Gastrocnemius medialis (tissue), 4 donors: ENCODE measurements around the gene MLPH. TPM values are rescaled to one million over a fixed set of nuclear protein-coding genes. Genes with fewer than 3 reads are reported as not detected.

Source experiments
- ATAC-seq, 2 donors: fragments of 150-250 bp; one replicate each; pipeline ENCODE4 v1.9.1; 2016
- DNase-seq, 2 donors: peaks; one replicate each; pipeline ENCODE4 v3.0.0-alpha.2; 2019
- H3K27ac ChIP-seq, 4 donors: fragments of 200-600 bp; sonication (generic); 1 replicate in 1 of 4; 2 replicates in 3 of 4; pipeline ENCODE4 v1.5.1; 2016 to 2018; ENCODE audit warnings: mild to moderate bottlenecking in 2 of 4, moderate library complexity in 1 of 4
- H3K27me3 ChIP-seq, 3 donors: fragments of 200-600 bp; sonication (generic) in 2 of 3; 1 replicate in 1 of 3; 2 replicates in 2 of 3; pipeline versions ENCODE4 v1.5.1 to v1.6.0; 2016 to 2019; ENCODE audit warnings: mild to moderate bottlenecking in 1 of 3, moderate library complexity in 1 of 3
- H3K36me3 ChIP-seq, 2 donors: fragments of 200-600 bp; sonication (generic) in 1 of 2; one replicate each; pipeline ENCODE4 v1.5.1; 2017 to 2018
- H3K4me1 ChIP-seq, 2 donors: fragments of 200-600 bp; sonication (generic) in 1 of 2; one replicate each; pipeline ENCODE4 v1.5.1; 2016 to 2017; ENCODE audit warnings: mild to moderate bottlenecking in 2 of 2
- H3K4me3 ChIP-seq, 4 donors: fragments of 200-600 bp; sonication (generic) in 3 of 4; 1 replicate in 1 of 4; 2 replicates in 3 of 4; pipeline ENCODE4 v1.5.1; 2016 to 2019; ENCODE audit warnings: mild to moderate bottlenecking in 2 of 4
- H3K9me3 ChIP-seq, 3 donors: fragments of 200-600 bp; sonication (generic) in 2 of 3; 1 replicate in 1 of 3; 2 replicates in 2 of 3; pipeline ENCODE4 v1.5.1; 2016 to 2019
- CTCF ChIP-seq, 5 experiments: fragments of 450-650 bp in 3 of 5; fragments of 200-600 bp in 2 of 5; sonication (generic) in 2 of 5; IDR thresholded peaks in 4 of 5; conservative IDR thresholded peaks in 1 of 5; 1 replicate in 4 of 5; 2 replicates in 1 of 5; pipeline ENCODE4 v1.5.1; 2016 to 2019; ENCODE audit warnings: antibody characterized with exemption in 5 of 5, mild to moderate bottlenecking in 3 of 5, moderate library complexity in 3 of 5
- POLR2A ChIP-seq, 2 donors: fragments of 450-650 bp; IDR thresholded peaks; one replicate each; pipeline ENCODE4 v1.6.1; 2017; ENCODE audit warnings: antibody characterized with exemption in 2 of 2, mild to moderate bottlenecking in 2 of 2, moderate library complexity in 2 of 2
- in situ Hi-C, 4 donors: fragments of 200-750 bp; cut with MboI; loops; one replicate each; pipeline versions ENCODE4 v1.15.0 to v1.8.0; 2017; ENCODE audit warnings: low sequenced_read_pairs in 4 of 4
- intact Hi-C: fragments of 100-400 bp; cut with DNase I; formaldehyde crosslinking; loops from one replicate; pipeline ENCODE4 v1.15.1; 2023; ENCODE audit warnings: low total_unique reads
- total RNA-seq, 4 donors: library from RNA; depleted of rRNA; stranded (reverse); fragments of >200 nt; gene quantifications; one replicate each; pipeline versions ENCODE4 v1.1.0 to v1.2.3, GENCODE V29; 2016

MLPH gene
- total RNA-seq, 4 donors from 2014 or later, result 6.5 to 8.7 (median 7.2) TPM

- peak overlapping the region; percentile 45 to 89 (median 62) for H3K27ac ChIP-seq
- no peak overlapping the region for H3K4me3 ChIP-seq
- no peak for ATAC-seq
- no peaks in the 10 kb centered on the region for H3K27me3 ChIP-seq
- no peaks in the 10 kb centered on the region for H3K9me3 ChIP-seq
- no peak for DNase-seq
- in situ Hi-C loops (loop anchor here (5.0 to 10.0 kb wide), 2 partner anchors 61 to 233 kb away; no protein-coding TSS in a partner anchor), intact Hi-C loops (loop anchor here (10.0 kb wide), 1 partner anchor 153 kb away; no protein-coding TSS in a partner anchor)
- no peaks in the 10 kb centered on the region for H3K36me3 ChIP-seq
- TF ChIP-seq POLR2A (IDR thresholded peaks at IDR 0.05), result no peak
- TF ChIP-seq CTCF (IDR thresholded peaks at IDR 0.05 in 4 of 5, conservative IDR thresholded peaks at IDR 0.05 in 1 of 5), result no peak
- H3K4me1 ChIP-seq, result peaks cover 34 to 36% of the 10 kb centered on the region in 2 donors
Observed at GRCh38 chr2:237511433-237511832, 24.4 kb downstream of the MLPH start.

DNA sequence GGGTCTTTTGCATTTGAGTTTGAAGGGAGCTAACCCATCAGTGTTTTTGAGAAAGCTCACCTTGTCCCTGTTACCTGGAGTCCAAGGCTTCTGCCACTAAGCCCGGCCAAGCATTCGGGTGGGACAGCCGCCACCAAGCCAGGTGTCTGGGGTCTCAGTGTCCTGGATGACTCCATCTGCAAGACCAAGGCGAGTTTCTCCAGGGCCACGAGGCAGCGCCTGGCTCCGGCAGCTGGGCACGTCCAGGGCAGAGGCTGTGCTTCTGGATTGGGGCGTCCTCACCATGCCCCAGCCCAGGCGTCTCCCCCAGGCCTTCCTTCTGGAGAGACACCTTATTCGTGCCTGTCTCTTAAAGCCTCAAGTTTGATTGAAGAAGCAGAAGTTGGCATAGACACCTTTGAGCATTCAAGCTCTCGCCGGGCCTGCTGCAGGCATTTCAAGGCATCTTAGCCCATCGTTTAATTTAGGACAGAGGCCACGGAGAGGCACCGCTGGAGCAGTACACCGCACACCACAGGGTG, 24.9 kb downstream of the MLPH start:
- intact Hi-C loops, result loop anchor here (1.0 to 10.0 kb wide), 3 partner anchors 60 to 233 kb away; no protein-coding TSS in a partner anchor
- Histone ChIP-seq H3K36me3 (no peaks in the 10 kb centered on the region), H3K27ac (peak overlapping the region; percentile 45 to 89 (median 62)), H3K4me3 (no peak overlapping the region), H3K27me3 (no peaks in the 10 kb centered on the region), H3K4me1 (peaks cover 34 to 36% of the 10 kb centered on the region in 2 donors), H3K9me3 (no peaks in the 10 kb centered on the region)
- in situ Hi-C loops, result loop anchor here (5.0 to 10.0 kb wide), 2 partner anchors 60 to 233 kb away; no protein-coding TSS in a partner anchor
- ATAC-seq (no peak), DNase-seq (no peak)
- TF ChIP-seq CTCF (IDR thresholded peaks at IDR 0.05 in 4 of 5, conservative IDR thresholded peaks at IDR 0.05 in 1 of 5) (no peak), POLR2A (IDR thresholded peaks at IDR 0.05) (no peak)

DNA sequence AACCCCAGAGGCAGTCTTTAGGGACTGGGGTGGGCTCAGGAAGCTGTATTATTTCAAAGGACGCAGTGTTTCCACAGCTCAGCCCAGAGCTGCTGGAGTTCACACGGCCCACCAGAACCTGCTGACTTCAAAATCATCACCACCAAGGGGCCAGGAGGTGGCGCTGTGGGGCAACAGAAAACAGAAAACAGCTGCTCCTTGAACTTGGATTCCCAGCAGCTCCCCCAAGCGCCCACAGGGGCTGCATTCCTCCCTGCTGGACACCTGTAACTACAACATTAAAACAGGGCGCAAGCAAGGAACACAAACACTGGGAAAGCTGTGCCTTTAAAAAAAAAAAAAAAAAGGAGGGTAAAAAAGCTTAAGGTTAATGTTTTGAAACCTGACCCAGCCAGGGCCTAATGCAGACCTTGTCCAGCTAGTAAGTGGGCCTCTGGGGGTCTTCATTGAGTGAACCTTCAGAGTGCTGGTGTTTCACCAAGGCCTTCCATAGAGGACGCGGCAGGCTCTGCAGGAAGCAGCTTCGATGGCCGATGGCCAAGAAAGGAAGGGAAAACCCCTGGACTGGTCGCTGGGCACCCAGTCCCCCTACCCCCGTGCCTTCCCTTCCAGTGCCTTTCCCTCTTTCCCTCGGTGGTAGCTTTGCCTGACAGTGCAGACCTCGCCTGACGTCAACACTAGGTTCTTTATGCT, 25.9 kb downstream of the MLPH start:
- no peaks in the 10 kb centered on the region for H3K9me3 ChIP-seq
- peaks cover 34 to 36% of the 10 kb centered on the region in 2 donors for H3K4me1 ChIP-seq
- TF ChIP-seq POLR2A (IDR thresholded peaks at IDR 0.05), result no peak
- peak; percentile 86 to 94 (median 93) for TF ChIP-seq CTCF (IDR thresholded peaks at IDR 0.05 in 4 of 5, conservative IDR thresholded peaks at IDR 0.05 in 1 of 5)
- DNase-seq (peak; percentile 65 to 83), ATAC-seq (peak; percentile 48 to 71)
- in situ Hi-C loops, result loop anchor here (5.0 to 10.0 kb wide), 2 partner anchors 59 to 232 kb away; no protein-coding TSS in a partner anchor
- no peaks in the 10 kb centered on the region for H3K36me3 ChIP-seq
- intact Hi-C loops, result loop anchor here (1.0 to 10.0 kb wide), 4 partner anchors 46 to 232 kb away; no protein-coding TSS in a partner anchor
- no peaks in the 10 kb centered on the region for H3K27me3 ChIP-seq
- H3K27ac ChIP-seq, result peak overlapping the region; percentile 68 to 89 (median 77)
- no peak overlapping the region for H3K4me3 ChIP-seq

GRCh38 chr2:237513693-237514092, 26.6 kb downstream of the MLPH start:
- Histone ChIP-seq H3K27ac (peak overlapping the region; percentile 68 to 89 (median 77)), H3K4me1 (peaks cover 34 to 36% of the 10 kb centered on the region in 2 donors), H3K36me3 (no peaks in the 10 kb centered on the region), H3K4me3 (no peak overlapping the region), H3K27me3 (no peaks in the 10 kb centered on the region), H3K9me3 (no peaks in the 10 kb centered on the region)
- DNase-seq, result no peak
- ATAC-seq, result no peak
- no peak for TF ChIP-seq CTCF (IDR thresholded peaks at IDR 0.05 in 4 of 5, conservative IDR thresholded peaks at IDR 0.05 in 1 of 5)
- no peak for TF ChIP-seq POLR2A (IDR thresholded peaks at IDR 0.05)
- in situ Hi-C loops (loop anchor here (5.0 to 10.0 kb wide), 2 partner anchors 59 to 231 kb away; no protein-coding TSS in a partner anchor), intact Hi-C loops (loop anchor here (1.0 to 10.0 kb wide), 3 partner anchors 46 to 231 kb away; no protein-coding TSS in a partner anchor)
